ENCODE data around the gene SRRM5.
"Not testable (repeated sequence)": the region's sequence is repeated elsewhere in the genome, so short reads cannot be mapped to it uniquely, and the experiment has no call there.

SRRM5 gene

DNA sequence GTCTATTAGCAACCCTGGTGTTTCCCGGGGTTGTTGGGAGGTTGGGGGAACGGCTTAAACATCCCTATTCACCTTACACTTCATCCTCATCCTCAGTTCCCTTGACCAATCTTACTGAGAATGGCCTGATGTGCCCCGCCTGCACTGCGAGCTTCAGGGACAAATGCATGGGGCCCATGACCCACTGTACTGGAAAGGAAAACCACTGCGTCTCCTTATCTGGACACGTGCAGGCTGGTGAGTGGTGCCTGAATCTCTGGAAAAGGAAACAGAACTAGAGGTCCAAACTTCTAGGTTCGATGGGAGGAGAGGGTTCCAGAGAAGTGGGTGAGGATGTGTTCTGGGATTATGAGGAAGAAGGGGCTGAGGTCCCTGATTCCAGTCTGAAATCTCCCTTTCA is 30.4 kb upstream of the SRRM5 start:
- peak overlapping the region in 1 of 2 donors; percentile 39 for H3K27ac ChIP-seq
- DNase-seq (ENCODE audit: low spot score), result no peak
- no peak for TF ChIP-seq CTCF (IDR thresholded peaks at IDR 0.05)
- H3K4me3 ChIP-seq, result peak overlapping the region; percentile 71

DNA sequence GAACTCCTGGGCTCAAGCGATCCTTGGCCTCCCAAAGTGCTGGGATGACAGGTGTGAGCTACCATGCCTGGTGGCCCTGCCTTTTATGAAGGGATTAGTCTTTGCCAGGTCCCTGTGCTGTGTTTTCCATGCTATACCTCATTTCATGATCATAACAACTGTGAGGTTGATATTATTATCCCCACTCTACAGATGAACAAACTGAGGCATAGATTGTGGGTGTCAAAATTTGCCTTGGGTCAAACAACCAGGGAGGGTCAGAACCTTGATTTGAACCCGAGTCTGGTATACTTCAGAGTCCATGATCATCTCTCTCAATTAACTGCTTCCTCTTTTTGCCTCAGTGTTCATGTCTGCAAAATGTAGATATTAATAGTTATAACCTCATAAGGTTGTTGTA is 29.4 kb upstream of the SRRM5 start:
- DNase-seq (ENCODE audit: low spot score), result no peak
- Histone ChIP-seq H3K27ac (no peak overlapping the region), H3K4me3 (no peak overlapping the region)
- TF ChIP-seq CTCF (IDR thresholded peaks at IDR 0.05), result no peak

DNA sequence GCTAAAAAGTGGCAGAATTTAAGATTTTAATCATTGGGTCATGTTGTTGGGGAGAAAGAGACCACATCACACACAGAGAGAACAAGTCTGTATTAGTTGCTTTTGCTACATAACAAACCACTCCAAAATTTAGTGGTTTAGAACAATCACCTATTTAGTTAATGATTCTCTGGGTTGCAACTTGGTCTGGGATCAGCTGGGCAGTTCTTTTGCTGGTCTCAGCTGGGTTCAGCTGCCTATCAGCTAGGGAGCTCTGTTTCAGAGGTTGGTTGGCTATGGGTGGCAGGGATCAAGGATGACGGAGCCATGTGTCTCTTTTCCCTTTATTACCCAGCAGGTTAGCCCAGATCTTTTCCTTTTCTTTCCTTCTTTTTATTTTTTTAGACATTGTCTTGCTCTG is 27.4 kb upstream of the SRRM5 start:
- H3K4me3 ChIP-seq, result no peak overlapping the region
- no peak for TF ChIP-seq CTCF (IDR thresholded peaks at IDR 0.05)
- DNase-seq (ENCODE audit: low spot score), result no peak
- H3K27ac ChIP-seq, result no peak overlapping the region

DNA sequence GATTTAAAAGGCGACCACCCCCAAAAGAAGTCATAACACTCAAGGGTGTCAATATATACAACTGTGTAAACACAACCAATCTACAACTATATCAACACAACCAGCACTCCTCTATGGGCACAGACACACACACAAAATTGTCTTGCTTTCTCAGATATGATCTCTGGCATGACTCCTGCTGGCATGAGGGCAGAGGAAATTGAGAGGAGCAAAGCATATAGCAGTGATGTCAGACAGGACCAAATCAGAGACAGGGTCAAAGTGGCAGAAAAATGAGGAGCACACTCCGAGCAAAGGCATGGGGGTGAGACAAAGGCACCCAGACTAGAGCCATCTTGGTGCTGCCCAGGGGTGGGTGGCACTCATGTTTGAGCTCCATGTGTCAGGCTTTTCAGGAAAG is 25.5 kb upstream of the SRRM5 start:
- H3K27ac ChIP-seq, result no peak overlapping the region
- DNase-seq (ENCODE audit: low spot score), result no peak
- H3K4me3 ChIP-seq, result no peak overlapping the region
- TF ChIP-seq CTCF (IDR thresholded peaks at IDR 0.05), result no peak

DNA sequence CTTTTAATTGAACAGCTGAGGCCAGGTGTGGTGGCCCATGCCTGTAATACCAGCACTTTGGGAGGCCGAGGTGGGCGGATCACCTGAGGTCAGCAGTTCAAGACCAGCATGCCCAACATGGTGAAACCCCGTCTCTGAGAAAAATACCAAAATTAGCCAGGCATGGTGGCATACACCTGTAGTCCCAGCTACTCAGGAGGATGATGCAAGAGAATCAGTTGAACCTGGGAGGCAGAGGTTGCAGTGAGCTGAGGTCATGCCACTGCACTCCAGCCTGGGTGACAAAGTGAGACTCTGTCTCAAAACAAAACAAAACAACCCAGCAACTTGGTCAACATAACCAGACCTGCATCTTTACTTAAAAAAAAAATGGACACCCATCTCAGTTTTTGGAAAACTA is 24.9 kb upstream of the SRRM5 start:
- not testable (repeated sequence) for H3K27ac ChIP-seq; H3K4me3 ChIP-seq; DNase-seq (ENCODE audit: low spot score)

DNA sequence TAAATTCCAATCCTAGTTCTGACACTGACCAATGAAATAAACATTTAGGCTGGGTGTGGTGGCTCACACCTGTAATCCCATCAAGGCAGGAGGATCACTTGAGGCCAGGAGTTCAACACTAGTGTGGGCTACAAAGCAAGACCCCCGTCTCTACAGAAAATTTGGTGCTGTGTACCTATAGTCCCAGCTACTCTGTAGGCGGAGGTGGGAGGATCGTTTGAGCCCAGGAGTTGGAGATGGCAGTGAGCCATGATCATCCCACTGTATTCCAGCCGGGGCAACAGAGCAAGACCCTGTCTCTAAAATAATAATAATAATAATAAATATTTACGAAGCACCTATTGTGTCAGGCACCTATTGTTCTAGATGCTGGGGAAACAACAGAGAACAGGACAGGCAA is 22.6 kb upstream of the SRRM5 start:
- no peak overlapping the region for H3K4me3 ChIP-seq
- no peak for TF ChIP-seq CTCF (IDR thresholded peaks at IDR 0.05)
- no peak overlapping the region for H3K27ac ChIP-seq
- DNase-seq (ENCODE audit: low spot score), result no peak

DNA sequence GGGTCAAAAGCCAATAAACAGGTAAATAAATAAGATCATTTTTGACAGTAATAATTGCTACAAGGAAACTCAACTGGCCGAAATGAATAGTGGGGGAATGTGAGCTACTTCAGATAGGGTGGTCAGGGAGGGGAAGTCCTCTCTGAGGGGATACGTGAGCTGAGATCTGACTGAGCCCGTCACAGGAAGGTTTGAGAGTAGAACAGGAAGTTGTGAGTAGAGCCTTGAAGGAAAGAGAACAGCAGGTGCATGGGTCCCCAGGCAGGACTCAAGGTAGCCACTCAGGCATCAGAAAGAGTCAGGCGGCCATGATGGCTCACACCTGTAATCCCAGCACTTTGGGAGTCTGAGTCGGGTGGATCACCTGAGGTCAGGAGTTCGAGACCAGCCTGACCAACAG is 22.2 kb upstream of the SRRM5 start:
- Histone ChIP-seq H3K4me3 (no peak overlapping the region), H3K27ac (no peak overlapping the region)
- DNase-seq (ENCODE audit: low spot score), result no peak
- no peak for TF ChIP-seq CTCF (IDR thresholded peaks at IDR 0.05)

Data from coronary artery (tissue), 2 donors.